ENCODE measurements around the gene SLC24A4.

SLC24A4 gene

DNA sequence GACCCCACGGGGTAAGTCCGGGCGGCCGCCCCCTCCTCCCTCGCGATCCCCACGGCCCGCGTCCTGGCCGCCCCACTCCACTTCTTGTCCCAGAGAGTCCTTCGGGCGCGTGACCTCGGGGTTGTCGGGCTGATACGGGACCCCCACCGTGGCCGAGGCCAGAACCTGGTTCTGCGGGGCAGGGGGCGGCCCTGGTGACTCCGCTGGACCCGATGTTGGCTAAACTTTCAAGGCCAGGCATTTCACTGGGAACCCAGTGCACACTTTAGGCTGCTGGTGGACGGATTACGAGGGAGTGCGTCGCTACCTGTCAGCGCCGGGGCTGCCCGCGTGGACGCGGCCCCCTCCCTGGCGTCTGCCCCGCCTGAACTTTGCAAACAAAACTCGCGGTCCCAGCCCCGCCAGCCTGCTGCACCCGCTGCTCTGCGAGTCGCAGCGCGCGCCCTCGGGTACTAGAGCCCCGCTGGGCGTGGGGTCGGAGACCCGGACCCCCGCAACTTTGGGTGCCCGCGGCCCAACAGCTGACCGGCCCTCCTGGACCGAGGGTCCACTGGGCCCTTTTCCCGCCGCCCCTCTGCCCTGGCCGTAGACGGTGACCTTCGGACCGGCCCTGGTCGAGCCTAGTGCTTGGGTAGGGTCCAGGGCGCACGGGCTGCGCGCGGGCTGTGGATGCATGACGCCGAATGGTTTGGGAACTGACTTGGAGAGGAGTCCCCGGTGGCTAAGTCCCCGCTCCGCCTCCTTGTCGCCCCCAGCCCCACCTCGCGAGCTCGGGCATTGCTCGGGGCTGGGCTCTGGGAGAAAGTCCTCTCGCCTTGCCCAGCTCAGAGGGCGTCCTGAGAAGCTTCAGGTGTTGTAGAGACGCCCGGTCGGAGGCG lies 191.2 kb downstream of the SLC24A4 start:
- H3K36me3 ChIP-seq (replicated peaks in 1 of 2; ENCODE audit: control insufficient read depth in 2 of 2, insufficient read depth in 2 of 2, low read length in 2 of 2): no peaks in the 10 kb centered on the region
- H3K27ac ChIP-seq (replicated peaks; ENCODE audit: low read length): no peak overlapping the region
- H4K8ac ChIP-seq (ENCODE audit: low read depth, low read length): no peak overlapping the region
- H2BK120ac ChIP-seq (ENCODE audit: low read depth, low read length): peak overlapping the region; percentile 82
- peak overlapping the region; percentile 54 to 80 for H3K4me3 ChIP-seq (ENCODE audit: low read length in 2 of 2)
- peak overlapping the region; percentile 76 for H3K9ac ChIP-seq (ENCODE audit: low read depth, low read length, poor library complexity)
- H3K79me1 ChIP-seq (ENCODE audit: low read depth, low read length): no peaks in the 10 kb centered on the region
- H3K18ac ChIP-seq (ENCODE audit: low read length): peak overlapping the region; percentile 88
- no peaks in the 10 kb centered on the region for H3K9me3 ChIP-seq (replicated peaks in 1 of 2; ENCODE audit: control insufficient read depth in 2 of 2, insufficient read depth in 1 of 2, low read depth in 1 of 2, low read length in 2 of 2)
- peak overlapping the region; percentile 98 for H2AFZ ChIP-seq (ENCODE audit: low read length)
- H3K4me1 ChIP-seq (ENCODE audit: control insufficient read depth in 2 of 2, insufficient read depth in 1 of 2, low read depth in 1 of 2, low read length in 2 of 2): peaks cover 1 to 3% of the 10 kb centered on the region in 2 donors
- no peak overlapping the region for H2BK12ac ChIP-seq (ENCODE audit: low read length)
- H2BK5ac ChIP-seq (ENCODE audit: low read length): no peak overlapping the region
- H3K4ac ChIP-seq (ENCODE audit: low read length): peak overlapping the region; percentile 68
- no peak for DNase-seq (ENCODE audit: low spot score)
- WGBS, 2 donors (ENCODE audit: extremely low coverage in 2 of 2, insufficient read length in 2 of 2, insufficient replicate concordance in 1 of 2): no CpG with 5 or more reads among the region's 81 CpGs
- peaks cover 0 to 32% (median 7%) of the 10 kb centered on the region in 3 experiments for H3K27me3 ChIP-seq (ENCODE audit: control insufficient read depth in 3 of 3, insufficient read depth in 3 of 3, low read depth in 1 of 3, low read length in 3 of 3)
- H2BK15ac ChIP-seq (ENCODE audit: low read length): no peak overlapping the region
- no peak overlapping the region for H4K91ac ChIP-seq (ENCODE audit: low read depth, low read length, poor library complexity)
- no peak overlapping the region for H3K14ac ChIP-seq (ENCODE audit: low read length)
- peak overlapping the region; percentile 38 for H2AK5ac ChIP-seq (ENCODE audit: low read depth, low read length)
- peak overlapping the region; percentile 90 for H3K4me2 ChIP-seq (ENCODE audit: insufficient read depth, low read length, poor library complexity, severe bottlenecking)
- peak overlapping the region; percentile 51 for H3K23ac ChIP-seq (ENCODE audit: low read depth, low read length, poor library complexity)

DNA sequence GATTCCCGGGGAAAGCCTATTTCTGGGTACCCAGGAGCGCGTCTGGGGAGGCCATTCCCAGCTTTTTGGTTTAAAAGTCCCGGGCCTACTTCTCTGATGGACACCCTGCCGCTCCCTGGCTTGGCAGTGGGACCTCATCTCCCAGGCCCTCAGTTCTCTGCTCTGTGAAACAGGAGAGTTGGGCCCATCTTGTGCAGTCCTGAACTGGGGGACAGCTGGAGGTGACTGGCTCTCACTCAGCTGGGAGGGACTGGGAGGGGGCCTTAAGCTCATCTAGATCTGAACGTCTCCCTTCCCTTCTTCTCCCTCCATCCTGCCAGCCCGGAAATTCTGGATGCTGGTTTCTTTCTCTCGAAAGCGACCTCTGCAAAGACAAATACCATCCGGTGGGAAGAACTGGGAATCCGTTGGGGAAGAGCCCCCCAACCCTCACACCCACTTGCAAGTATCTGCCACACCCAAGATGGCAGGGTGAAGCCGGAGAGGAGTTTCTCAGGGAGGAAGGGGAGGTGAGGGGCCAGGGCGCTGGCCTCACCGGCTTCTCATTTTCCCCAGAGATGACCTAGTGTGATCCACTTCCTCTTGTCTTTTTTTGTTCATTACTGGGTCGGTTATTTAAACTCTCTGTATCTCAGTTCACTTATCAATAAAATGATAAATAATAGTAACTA lies 192.0 kb downstream of the SLC24A4 start:
- Histone ChIP-seq H3K79me1 (ENCODE audit: low read depth, low read length) (no peaks in the 10 kb centered on the region), H2BK5ac (ENCODE audit: low read length) (no peak overlapping the region), H3K27ac (replicated peaks; ENCODE audit: low read length) (no peak overlapping the region), H2AK5ac (ENCODE audit: low read depth, low read length) (peak overlapping the region; percentile 15), H3K14ac (ENCODE audit: low read length) (no peak overlapping the region), H3K9ac (ENCODE audit: low read depth, low read length, poor library complexity) (no peak overlapping the region), H3K4me3 (ENCODE audit: low read length in 2 of 2) (peak overlapping the region in 1 of 2 donors; percentile 54), H3K36me3 (replicated peaks in 1 of 2; ENCODE audit: control insufficient read depth in 2 of 2, insufficient read depth in 2 of 2, low read length in 2 of 2) (no peaks in the 10 kb centered on the region), H3K4me2 (ENCODE audit: insufficient read depth, low read length, poor library complexity, severe bottlenecking) (peak overlapping the region; percentile 90), H4K8ac (ENCODE audit: low read depth, low read length) (no peak overlapping the region), H2BK120ac (ENCODE audit: low read depth, low read length) (peak overlapping the region; percentile 82), H3K27me3 (ENCODE audit: control insufficient read depth in 3 of 3, insufficient read depth in 3 of 3, low read depth in 1 of 3, low read length in 3 of 3) (peaks cover 0 to 32% (median 7%) of the 10 kb centered on the region in 3 experiments), H2BK15ac (ENCODE audit: low read length) (no peak overlapping the region), H3K9me3 (replicated peaks in 1 of 2; ENCODE audit: control insufficient read depth in 2 of 2, insufficient read depth in 1 of 2, low read depth in 1 of 2, low read length in 2 of 2) (no peaks in the 10 kb centered on the region), H3K4ac (ENCODE audit: low read length) (no peak overlapping the region), H2BK12ac (ENCODE audit: low read length) (no peak overlapping the region), H3K18ac (ENCODE audit: low read length) (no peak overlapping the region), H3K23ac (ENCODE audit: low read depth, low read length, poor library complexity) (no peak overlapping the region), H2AFZ (ENCODE audit: low read length) (peak overlapping the region; percentile 98), H4K91ac (ENCODE audit: low read depth, low read length, poor library complexity) (no peak overlapping the region), H3K4me1 (ENCODE audit: control insufficient read depth in 2 of 2, insufficient read depth in 1 of 2, low read depth in 1 of 2, low read length in 2 of 2) (peaks cover 1 to 3% of the 10 kb centered on the region in 2 donors)
- WGBS, 2 donors (ENCODE audit: extremely low coverage in 2 of 2, insufficient read length in 2 of 2, insufficient replicate concordance in 1 of 2): no CpG with 5 or more reads among the region's 15 CpGs
- no peak for DNase-seq (ENCODE audit: low spot score)

DNA sequence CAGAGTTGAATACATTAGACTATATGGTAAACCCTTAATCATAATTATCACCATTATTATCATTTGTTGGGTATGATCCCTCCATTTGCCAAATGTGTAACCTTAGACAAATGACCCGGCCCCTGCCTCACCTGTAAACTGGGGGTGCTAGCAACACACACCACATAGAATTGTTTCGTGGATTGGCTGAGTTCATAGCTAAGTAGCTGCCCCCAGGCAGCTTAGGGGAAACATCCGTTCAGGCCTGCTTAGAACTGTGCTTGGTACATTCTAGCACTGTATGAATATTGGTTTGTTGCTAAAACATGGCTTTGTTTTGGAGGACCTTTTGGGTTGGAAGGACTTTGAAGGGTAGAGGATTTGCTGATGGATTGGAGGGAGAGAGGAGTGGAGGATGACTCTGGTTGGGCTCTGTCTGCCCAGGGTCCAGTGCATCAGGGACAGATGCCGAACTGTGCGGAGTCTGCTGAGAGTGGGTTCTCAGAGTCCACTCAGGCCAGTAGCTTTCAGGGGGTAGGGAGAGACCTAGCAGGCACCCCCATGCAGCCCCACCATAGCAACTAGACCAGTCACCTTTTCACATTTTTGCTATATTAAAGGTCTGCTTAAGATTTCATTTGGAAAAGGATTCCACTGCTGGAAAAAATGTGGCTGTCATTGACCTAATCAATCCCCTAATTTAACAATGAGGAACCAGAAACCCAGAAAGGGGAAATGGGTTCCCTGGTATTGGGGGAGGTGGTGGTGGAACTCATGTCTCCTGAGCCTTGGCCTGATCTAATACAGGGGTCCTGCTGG lies 192.8 kb downstream of the SLC24A4 start:
- H2AFZ ChIP-seq (ENCODE audit: low read length): no peak overlapping the region
- no peak overlapping the region for H3K23ac ChIP-seq (ENCODE audit: low read depth, low read length, poor library complexity)
- H2BK120ac ChIP-seq (ENCODE audit: low read depth, low read length): no peak overlapping the region
- H3K9ac ChIP-seq (ENCODE audit: low read depth, low read length, poor library complexity): no peak overlapping the region
- H3K14ac ChIP-seq (ENCODE audit: low read length): no peak overlapping the region
- H3K79me1 ChIP-seq (ENCODE audit: low read depth, low read length): no peaks in the 10 kb centered on the region
- DNase-seq (ENCODE audit: low spot score): no peak
- peaks cover 1 to 3% of the 10 kb centered on the region in 2 donors for H3K4me1 ChIP-seq (ENCODE audit: control insufficient read depth in 2 of 2, insufficient read depth in 1 of 2, low read depth in 1 of 2, low read length in 2 of 2)
- no peak overlapping the region for H2BK5ac ChIP-seq (ENCODE audit: low read length)
- H3K27me3 ChIP-seq (ENCODE audit: control insufficient read depth in 3 of 3, insufficient read depth in 3 of 3, low read depth in 1 of 3, low read length in 3 of 3): peaks cover 0 to 32% (median 7%) of the 10 kb centered on the region in 3 experiments
- H3K4ac ChIP-seq (ENCODE audit: low read length): no peak overlapping the region
- H4K91ac ChIP-seq (ENCODE audit: low read depth, low read length, poor library complexity): no peak overlapping the region
- no peak overlapping the region for H3K27ac ChIP-seq (replicated peaks; ENCODE audit: low read length)
- H3K9me3 ChIP-seq (replicated peaks in 1 of 2; ENCODE audit: control insufficient read depth in 2 of 2, insufficient read depth in 1 of 2, low read depth in 1 of 2, low read length in 2 of 2): no peaks in the 10 kb centered on the region
- H2BK15ac ChIP-seq (ENCODE audit: low read length): no peak overlapping the region
- H3K18ac ChIP-seq (ENCODE audit: low read length): no peak overlapping the region
- no peak overlapping the region for H3K4me2 ChIP-seq (ENCODE audit: insufficient read depth, low read length, poor library complexity, severe bottlenecking)
- no peak overlapping the region for H3K4me3 ChIP-seq (ENCODE audit: low read length in 2 of 2)
- no CpG with 5 or more reads among the region's 5 CpGs for WGBS, 2 donors (ENCODE audit: extremely low coverage in 2 of 2, insufficient read length in 2 of 2, insufficient replicate concordance in 1 of 2)
- H2AK5ac ChIP-seq (ENCODE audit: low read depth, low read length): no peak overlapping the region
- no peak overlapping the region for H4K8ac ChIP-seq (ENCODE audit: low read depth, low read length)
- no peaks in the 10 kb centered on the region for H3K36me3 ChIP-seq (replicated peaks in 1 of 2; ENCODE audit: control insufficient read depth in 2 of 2, insufficient read depth in 2 of 2, low read length in 2 of 2)
- no peak overlapping the region for H2BK12ac ChIP-seq (ENCODE audit: low read length)
